Activated CD8-positive, alpha-beta memory T cell treated with anti-CD3 and anti-CD28 coated beads, Interleukin-2, amount 10 ng/mL, durations not matched to agents 7 days and 5 days (primary cell): Measurements from ENCODE around the gene RORC. TPM values are rescaled to one million over a fixed set of nuclear protein-coding genes. Genes with fewer than 3 reads are reported as not detected.

Source experiments
- ATAC-seq: fragments of 150-1000 bp; cut with Tn5 transposase; one replicate; pipeline ENCODE4 v1.10.0; 2021; ENCODE audit warnings: moderate library complexity
- CTCF ChIA-PET: fragments of 350-600 bp; sonication (Branson Sonifier 250); formaldehyde crosslinking; loops from one replicate; lab custom pipeline; 2021; ENCODE audit warnings: antibody characterized with exemption; lab: Charles Lee
- DNase-seq: peaks from one replicate; pipeline ENCODE4 v3.0.0-alpha.2; 2020
- H3K27ac Mint-ChIP-seq: one replicate; pipeline ENCODE4 v1.8.0; 2021; ENCODE audit warnings: mild to moderate bottlenecking, mixed read lengths
- H3K27me3 Mint-ChIP-seq: one replicate; pipeline ENCODE4 v1.8.0; 2021; ENCODE audit warnings: mixed read lengths
- H3K36me3 Mint-ChIP-seq: one replicate; pipeline ENCODE4 v1.8.0; 2021; ENCODE audit warnings: mild to moderate bottlenecking, mixed read lengths
- H3K4me1 Mint-ChIP-seq: one replicate; pipeline ENCODE4 v1.8.0; 2021; ENCODE audit warnings: mixed read lengths
- H3K4me3 Mint-ChIP-seq: one replicate; pipeline ENCODE4 v1.8.0; 2021; ENCODE audit warnings: mild to moderate bottlenecking, moderate library complexity, mixed read lengths
- H3K9me3 Mint-ChIP-seq: one replicate; pipeline ENCODE4 v1.8.0; 2022; ENCODE audit warnings: low read depth, mixed read lengths
- total RNA-seq, 2 experiments: library from RNA; stranded (reverse); gene quantifications; one replicate each; pipeline ENCODE4 v1.2.3, GENCODE V29; 2021

Gene RORC
- total RNA-seq, 2 experiments from 2014 or later: 0.30 to 1.3 TPM

GRCh38 chr1:151806170-151806569 lies 25.4 kb downstream of the RORC start:
- no peaks in the 10 kb centered on the region for H3K4me1 Mint-ChIP-seq
- DNase-seq: no peak
- no peak for ATAC-seq
- CTCF ChIA-PET: no interaction called here
- no peaks in the 10 kb centered on the region for H3K36me3 Mint-ChIP-seq
- no peak overlapping the region for H3K4me3 Mint-ChIP-seq
- H3K9me3 Mint-ChIP-seq: no peaks in the 10 kb centered on the region
- no peak overlapping the region for H3K27ac Mint-ChIP-seq
- peaks cover 6% of the 10 kb centered on the region for H3K27me3 Mint-ChIP-seq

GRCh38 chr1:151805066-151805820 lies 26.4 kb downstream of the RORC start, which contains the start of gene LINGO4:
TSS of gene LINGO4 (minus strand) at chr1:151805419. CDS start at chr1:151802704, 2,715 bp downstream.
- Mint-ChIP-seq H3K27ac (no peak within 1 kb of the TSS), H3K36me3 (no peaks in the 10 kb centered on the region), H3K4me1 (peaks cover 5% of the 10 kb centered on the region), H3K27me3 (peaks cover 10% of the 10 kb centered on the region), H3K9me3 (no peaks in the 10 kb centered on the region), H3K4me3 (no peak within 1 kb of the TSS)
- CTCF ChIA-PET: no interaction called here
- no peak for DNase-seq
- no peak for ATAC-seq

- Mint-ChIP-seq H3K27me3 (peaks cover 13% of the 10 kb centered on the region), H3K4me3 (no peak overlapping the region), H3K4me1 (peaks cover 9% of the 10 kb centered on the region), H3K9me3 (no peaks in the 10 kb centered on the region), H3K36me3 (no peaks in the 10 kb centered on the region), H3K27ac (no peak overlapping the region)
- DNase-seq (no peak), ATAC-seq (no peak)
- CTCF ChIA-PET: no interaction called here
Measured at GRCh38 chr1:151803915-151804314, 27.7 kb downstream of the RORC start.

- H3K4me1 Mint-ChIP-seq: peaks cover 9% of the 10 kb centered on the region
- H3K4me3 Mint-ChIP-seq: no peak overlapping the region
- H3K9me3 Mint-ChIP-seq: no peaks in the 10 kb centered on the region
- CTCF ChIA-PET: interaction anchor here (0.8 to 1.3 kb wide), 4 partner anchors 15 to 209 kb away, joined by 3 read pairs; no protein-coding TSS in a partner anchor
- H3K36me3 Mint-ChIP-seq: no peaks in the 10 kb centered on the region
- no peak for DNase-seq
- no peak for ATAC-seq
- H3K27me3 Mint-ChIP-seq: peaks cover 13% of the 10 kb centered on the region
- no peak overlapping the region for H3K27ac Mint-ChIP-seq
Measured at GRCh38 chr1:151803164-151803563, 28.4 kb downstream of the RORC start.

- no peak for DNase-seq
- Mint-ChIP-seq H3K36me3 (no peaks in the 10 kb centered on the region), H3K27me3 (peaks cover 13% of the 10 kb centered on the region), H3K4me1 (peaks cover 9% of the 10 kb centered on the region), H3K27ac (no peak overlapping the region), H3K4me3 (no peak overlapping the region), H3K9me3 (no peaks in the 10 kb centered on the region)
- CTCF ChIA-PET: interaction anchor here (0.8 to 1.6 kb wide), 7 partner anchors 13 to 209 kb away, joined by 3 to 7 read pairs (median 3); no protein-coding TSS in a partner anchor
- ATAC-seq: no peak
Measured at GRCh38 chr1:151802372-151802771, 29.2 kb downstream of the RORC start.

GRCh38 chr1:151801846-151802245 lies 29.8 kb downstream of the RORC start:
- peaks cover 13% of the 10 kb centered on the region for H3K27me3 Mint-ChIP-seq
- no peaks in the 10 kb centered on the region for H3K36me3 Mint-ChIP-seq
- CTCF ChIA-PET: interaction anchor here (0.5 to 1.6 kb wide), 6 partner anchors 9 to 161 kb away, joined by 3 to 7 read pairs (median 4); no protein-coding TSS in a partner anchor
- H3K9me3 Mint-ChIP-seq: no peaks in the 10 kb centered on the region
- DNase-seq: no peak
- H3K27ac Mint-ChIP-seq: no peak overlapping the region
- no peak for ATAC-seq
- H3K4me1 Mint-ChIP-seq: peaks cover 9% of the 10 kb centered on the region
- H3K4me3 Mint-ChIP-seq: no peak overlapping the region

GRCh38 chr1:151801310-151801820 lies 30.2 kb downstream of the RORC start:
- H3K4me1 Mint-ChIP-seq: peaks cover 9% of the 10 kb centered on the region
- CTCF ChIA-PET: interaction anchor here (0.5 to 1.6 kb wide), 4 partner anchors 9 to 161 kb away, joined by 3 to 7 read pairs (median 4); no protein-coding TSS in a partner anchor

GRCh38 chr1:151800830-151801229 lies 30.8 kb downstream of the RORC start:
- Mint-ChIP-seq H3K27me3 (peaks cover 7% of the 10 kb centered on the region), H3K4me1 (peaks cover 9% of the 10 kb centered on the region), H3K27ac (no peak overlapping the region), H3K36me3 (no peaks in the 10 kb centered on the region), H3K4me3 (no peak overlapping the region), H3K9me3 (no peaks in the 10 kb centered on the region)
- CTCF ChIA-PET: interaction anchor here (1.1 to 1.6 kb wide), 2 partner anchors 12 to 66 kb away, joined by 3 to 7 read pairs; no protein-coding TSS in a partner anchor
- ATAC-seq (no peak), DNase-seq (no peak)

More at GRCh38 chr1:151801310-151801820, 30.2 kb downstream of the RORC start:
- ATAC-seq (no peak), DNase-seq (no peak)
- Mint-ChIP-seq H3K27me3 (peaks cover 10% of the 10 kb centered on the region), H3K9me3 (no peaks in the 10 kb centered on the region), H3K27ac (no peak overlapping the region), H3K36me3 (no peaks in the 10 kb centered on the region), H3K4me3 (no peak overlapping the region)

GRCh38 chr1:151799179-151800022 lies 32.2 kb downstream of the RORC start:
- Mint-ChIP-seq H3K27ac (no peak overlapping the region), H3K4me1 (peaks cover 9% of the 10 kb centered on the region), H3K27me3 (peaks cover 7% of the 10 kb centered on the region), H3K4me3 (no peak overlapping the region), H3K36me3 (peaks cover under 1% of the 10 kb centered on the region), H3K9me3 (no peaks in the 10 kb centered on the region)
- CTCF ChIA-PET: interaction anchor here (0.8 kb wide), 1 partner anchor 10 kb away, joined by 3 read pairs; the partner anchor contains the start of gene TDRKH
- ATAC-seq (no peak), DNase-seq (no peak)

- DNase-seq: no peak
- H3K27me3 Mint-ChIP-seq: peaks cover 7% of the 10 kb centered on the region
- CTCF ChIA-PET: interaction anchor here (0.8 to 1.9 kb wide), 2 partner anchors 9 to 11 kb away, joined by 3 to 5 read pairs; partner anchors contain the start of gene TDRKH
- H3K4me1 Mint-ChIP-seq: peaks cover 9% of the 10 kb centered on the region
- H3K27ac Mint-ChIP-seq: no peak overlapping the region
- no peak overlapping the region for H3K4me3 Mint-ChIP-seq
- H3K9me3 Mint-ChIP-seq: no peaks in the 10 kb centered on the region
- ATAC-seq: no peak
- peaks cover 2% of the 10 kb centered on the region for H3K36me3 Mint-ChIP-seq
Measured at GRCh38 chr1:151798571-151798970, 33.0 kb downstream of the RORC start.

GRCh38 chr1:151790940-151791651 lies 40.5 kb downstream of the RORC start:
- no peaks in the 10 kb centered on the region for H3K9me3 Mint-ChIP-seq
- CTCF ChIA-PET: interaction anchor here (1.3 kb wide), 1 partner anchor 45 kb away, joined by 5 read pairs; no protein-coding TSS in a partner anchor
- peaks cover 4% of the 10 kb centered on the region for H3K36me3 Mint-ChIP-seq
- H3K27ac Mint-ChIP-seq: peak overlapping the region; percentile 87
- no peak for DNase-seq
- ATAC-seq: peak; percentile 3
- H3K4me1 Mint-ChIP-seq: peaks cover 24% of the 10 kb centered on the region
- no peaks in the 10 kb centered on the region for H3K27me3 Mint-ChIP-seq
- H3K4me3 Mint-ChIP-seq: peak overlapping the region; percentile 97
